ENCODE measurements around the gene H3-3A. TPM values are rescaled to one million over a fixed set of nuclear protein-coding genes. Genes with fewer than 3 reads are reported as not detected.

Gene H3-3A
- total and polyA plus RNA-seq, 2 experiments from 2014 or later, result 913 to 2,407 TPM

- no peak overlapping the region for H3K27ac Mint-ChIP-seq
- H3K4me2 ChIP-seq, result peak overlapping the region; percentile 96
- no peaks in the 10 kb centered on the region for H4K20me1 ChIP-seq (replicated peaks; ENCODE audit: insufficient read depth)
- H3K4me3 ChIP-seq, result peak overlapping the region; percentile 86
- no peak for ATAC-seq
- DNase-seq (ENCODE audit: low spot score), result peak; percentile 71
- H3K27me3 ChIP-seq (ENCODE audit: insufficient read depth), result peaks cover 17% of the 10 kb centered on the region
- no peaks in the 10 kb centered on the region for H3K79me2 ChIP-seq (replicated peaks; ENCODE audit: insufficient read depth)
- H2AFZ ChIP-seq, result peak overlapping the region; percentile 81
- H3F3A ChIP-seq (replicated peaks; ENCODE audit: low read depth), result peaks cover 35% of the 10 kb centered on the region
- H3K27me3 Mint-ChIP-seq (ENCODE audit: insufficient read depth, low read depth, poor library complexity), result peaks cover 18% of the 10 kb centered on the region
- peak overlapping the region; percentile 70 for H3K4me3 Mint-ChIP-seq
- peaks cover 3% of the 10 kb centered on the region; the same call in 1 of the 3 replicates for H3K36me3 Mint-ChIP-seq (ENCODE audit: low read depth)
- peaks cover 37% of the 10 kb centered on the region for H3K4me1 Mint-ChIP-seq
- TF ChIP-seq ZNF462 (CRISPR knock-in tag; IDR thresholded peaks at IDR 0.05) (0 out of 2 replicates have a peak, but pooled peaks have one; percentile 29), ZNF114 (CRISPR knock-in tag; IDR thresholded peaks at IDR 0.05) (no peak), POLR2AphosphoS5 (IDR thresholded peaks at IDR 0.05; ENCODE audit: low read depth) (peak; percentile 25; the same call in 1 of the 2 replicates)
- H3K36me3 ChIP-seq (ENCODE audit: insufficient read depth), result no peaks in the 10 kb centered on the region
- H3K27ac ChIP-seq (ENCODE audit: low read depth), result peak overlapping the region; percentile 36; the same call in 1 of the 2 replicates
- H3K9me3 Mint-ChIP-seq, result peaks cover 9% of the 10 kb centered on the region; the same call in 2 of the 3 replicates
- peaks cover 46% of the 10 kb centered on the region for H3K4me1 ChIP-seq (ENCODE audit: insufficient read depth)
- no peaks in the 10 kb centered on the region for H3K9me2 ChIP-seq (ENCODE audit: insufficient read depth)
These were observed 48.8 kb downstream of the H3-3A start for GRCh38 chr1:226111098-226111882.

GRCh38 chr1:226111883-226112261, 49.4 kb downstream of the H3-3A start:
- H3K27ac ChIP-seq (ENCODE audit: low read depth), result peak overlapping the region; percentile 36; the same call in 1 of the 2 replicates
- H3K27me3 Mint-ChIP-seq (ENCODE audit: insufficient read depth, low read depth, poor library complexity), result peaks cover 18% of the 10 kb centered on the region
- H3K79me2 ChIP-seq (replicated peaks; ENCODE audit: insufficient read depth), result no peaks in the 10 kb centered on the region
- peaks cover 35% of the 10 kb centered on the region for H3F3A ChIP-seq (replicated peaks; ENCODE audit: low read depth)
- H4K20me1 ChIP-seq (replicated peaks; ENCODE audit: insufficient read depth), result no peaks in the 10 kb centered on the region
- H3K4me2 ChIP-seq, result peak overlapping the region; percentile 96
- H3K4me1 Mint-ChIP-seq, result peaks cover 37% of the 10 kb centered on the region
- H3K36me3 ChIP-seq (ENCODE audit: insufficient read depth), result no peaks in the 10 kb centered on the region
- no peak overlapping the region for H2AFZ ChIP-seq
- H3K36me3 Mint-ChIP-seq (ENCODE audit: low read depth), result peaks cover 3% of the 10 kb centered on the region; the same call in 1 of the 3 replicates
- H3K9me2 ChIP-seq (ENCODE audit: insufficient read depth), result no peaks in the 10 kb centered on the region
- DNase-seq (ENCODE audit: low spot score) (no peak), ATAC-seq (peak; percentile 23)
- H3K4me1 ChIP-seq (ENCODE audit: insufficient read depth), result peaks cover 46% of the 10 kb centered on the region
- peak overlapping the region; percentile 86 for H3K4me3 ChIP-seq
- H3K9me3 Mint-ChIP-seq, result peaks cover 9% of the 10 kb centered on the region; the same call in 2 of the 3 replicates
- no peak overlapping the region for H3K27ac Mint-ChIP-seq
- peaks cover 17% of the 10 kb centered on the region for H3K27me3 ChIP-seq (ENCODE audit: insufficient read depth)
- H3K4me3 Mint-ChIP-seq, result peak overlapping the region; percentile 70
- TF ChIP-seq JUNB (IDR thresholded peaks at IDR 0.05; ENCODE audit: unreplicated experiment) (no peak), ZNF331 (CRISPR knock-in tag; IDR thresholded peaks at IDR 0.05; ENCODE audit: low read depth) (no peak), CREB1 (CRISPR knock-in tag; IDR thresholded peaks at IDR 0.05; ENCODE audit: low read depth) (no peak), REST (IDR thresholded peaks at IDR 0.05; ENCODE audit: unreplicated experiment) (no peak), CTCF (conservative IDR thresholded peaks at IDR 0.05; ENCODE audit: low read depth in 2 of 2) (no peak), NANOG (IDR thresholded peaks at IDR 0.05; ENCODE audit: borderline replicate concordance) (no peak)

All from GM23338 (cell line).